Hepatocyte (in vitro differentiated cells): ENCODE results near the gene ZNF155. TPM values are rescaled to one million over a fixed set of nuclear protein-coding genes. Genes with fewer than 3 reads are reported as not detected.

Experiments used
- DNase-seq: peaks from one replicate; pipeline ENCODE4 v3.0.0-alpha.2; 2016; ENCODE audit warnings: low spot score
- H2AFZ ChIP-seq: fragments of 200-600 bp; sonication (generic); 2 replicates; pipeline ENCODE4 v1.6.0; 2016; ENCODE audit warnings: antibody characterized with exemption, mild to moderate bottlenecking
- H3K27ac ChIP-seq: fragments of 200-600 bp; sonication (generic); 2 replicates; pipeline ENCODE4 v1.5.1; 2016; ENCODE audit warnings: mild to moderate bottlenecking
- H3K27me3 ChIP-seq: fragments of 200-600 bp; sonication (generic); 2 replicates; pipeline ENCODE4 v1.6.1; 2016
- H3K36me3 ChIP-seq: fragments of 200-600 bp; sonication (generic); replicated peaks from 2 replicates; pipeline ENCODE4 v1.5.1; 2016; ENCODE audit warnings: low read depth; ENCODE audit not compliant: insufficient read depth
- H3K4me1 ChIP-seq: fragments of 200-600 bp; sonication (generic); 2 replicates; pipeline ENCODE4 v1.5.1; 2016; ENCODE audit warnings: mild to moderate bottlenecking, moderate library complexity; ENCODE audit not compliant: insufficient read depth
- H3K4me2 ChIP-seq: fragments of 200-600 bp; sonication (generic); 2 replicates; pipeline ENCODE4 v1.6.0; 2016
- H3K4me3 ChIP-seq: fragments of 200-600 bp; sonication (generic); 2 replicates; pipeline ENCODE4 v1.5.1; 2016; ENCODE audit warnings: mild to moderate bottlenecking
- H3K79me2 ChIP-seq: fragments of 200-600 bp; sonication (generic); 2 replicates; pipeline ENCODE4 v1.6.0; 2017; ENCODE audit warnings: mild to moderate bottlenecking
- H3K9me2 ChIP-seq: fragments of 200-600 bp; sonication (generic); replicated peaks from 2 replicates; pipeline ENCODE4 v1.6.0; 2017; ENCODE audit warnings: mild to moderate bottlenecking; ENCODE audit not compliant: insufficient read depth
- H3K9me3 ChIP-seq: fragments of 200-600 bp; sonication (generic); 2 replicates; pipeline ENCODE4 v1.5.1; 2016; ENCODE audit warnings: low read depth, mild to moderate bottlenecking
- H4K20me1 ChIP-seq: fragments of 200-600 bp; sonication (generic); 2 replicates; pipeline ENCODE4 v1.6.0; 2016; ENCODE audit warnings: mild to moderate bottlenecking; ENCODE audit not compliant: insufficient read depth, poor library complexity, severe bottlenecking
- CTCF ChIP-seq: fragments of 200-600 bp; sonication (generic); IDR thresholded peaks from 2 replicates; pipeline ENCODE4 v1.5.1; 2016; ENCODE audit warnings: antibody characterized with exemption, mild to moderate bottlenecking; ENCODE audit not compliant: poor library complexity
- EZH2 ChIP-seq: fragments of 200-600 bp; sonication (generic); IDR thresholded peaks from 2 replicates; pipeline ENCODE4 v1.6.1; 2016; ENCODE audit warnings: antibody characterized with exemption, mild to moderate bottlenecking, borderline replicate concordance
- EZH2phosphoT487 ChIP-seq: fragments of 200-600 bp; sonication (generic); IDR thresholded peaks from one replicate; pipeline ENCODE4 v1.6.1; 2018; ENCODE audit warnings: antibody characterized with exemption, mild to moderate bottlenecking, low read depth, moderate library complexity; ENCODE audit not compliant: unreplicated experiment, severe bottlenecking
- WGBS: methylation state at CpG from one replicate; pipeline ENCODE4 v1.1.6; 2016; ENCODE audit warnings: low lambda C conversion rate; ENCODE audit errors: missing lambda C conversion rate; 5-methylcytosine and 5-hydroxymethylcytosine counted together
- polyA plus RNA-seq: library from polyadenylated mRNA; unstranded; fragments of >200 nt; fragmentation: Nextera tagmentation; extraction: Ambion mirVana; gene quantifications from 2 replicates; pipeline ENCODE4 v1.2.1, GENCODE V29; 2016
- total RNA-seq: library from RNA; depleted of rRNA; stranded (reverse); fragments of >200 nt; gene quantifications from 2 replicates; pipeline ENCODE4 v1.2.3, GENCODE V29; 2014

The ZNF155 gene
- total and polyA plus RNA-seq, 2 experiments from 2014 or later = 3.2 to 7.2 TPM

GRCh38 chr19:43950834-43951645, 32.9 kb upstream of the ZNF155 start, which contains the start of gene ZNF221:
TSS of gene ZNF221 (plus strand) at chr19:43951228. CDS start at chr19:43962727, 11,499 bp downstream.
- H2AFZ ChIP-seq = peak within 1 kb of the TSS; percentile 93
- TF ChIP-seq CTCF = peak; percentile 58
- TF ChIP-seq EZH2 = no peak
- no peaks in the 10 kb centered on the region for H3K9me2 ChIP-seq
- no peaks in the 10 kb centered on the region for H3K36me3 ChIP-seq
- no peaks in the 10 kb centered on the region for H4K20me1 ChIP-seq
- H3K4me1 ChIP-seq = no peaks in the 10 kb centered on the region
- peak; percentile 96 for DNase-seq
- H3K4me2 ChIP-seq = peak within 1 kb of the TSS; percentile 74
- H3K27ac ChIP-seq = peak within 1 kb of the TSS; percentile 77
- H3K27me3 ChIP-seq = no peaks in the 10 kb centered on the region
- no peaks in the 10 kb centered on the region for H3K9me3 ChIP-seq
- H3K4me3 ChIP-seq = peak within 1 kb of the TSS; percentile 62
- WGBS = 1% methylated on average over 40 of the region's 40 CpGs
- H3K79me2 ChIP-seq = peaks cover 7% of the 10 kb centered on the region

GRCh38 chr19:43956827-43957226, 27.2 kb upstream of the ZNF155 start:
- Histone ChIP-seq H2AFZ (no peak overlapping the region), H3K27me3 (no peaks in the 10 kb centered on the region), H3K36me3 (no peaks in the 10 kb centered on the region), H3K27ac (no peak overlapping the region), H3K4me1 (no peaks in the 10 kb centered on the region), H3K9me3 (peaks cover 12% of the 10 kb centered on the region), H4K20me1 (no peaks in the 10 kb centered on the region), H3K9me2 (no peaks in the 10 kb centered on the region), H3K4me2 (no peak overlapping the region), H3K4me3 (no peak overlapping the region), H3K79me2 (peaks cover 9% of the 10 kb centered on the region)
- TF ChIP-seq CTCF (no peak), EZH2 (no peak), EZH2phosphoT487 (no peak)
- no peak for DNase-seq
- 93% methylated on average over 3 of the region's 3 CpGs for WGBS

- no peaks in the 10 kb centered on the region for H3K27me3 ChIP-seq
- peaks cover 22% of the 10 kb centered on the region for H3K9me3 ChIP-seq
- no peaks in the 10 kb centered on the region for H3K4me1 ChIP-seq
- no peaks in the 10 kb centered on the region for H3K9me2 ChIP-seq
- no peak overlapping the region for H3K27ac ChIP-seq
- peaks cover 2% of the 10 kb centered on the region for H3K79me2 ChIP-seq
- DNase-seq = peak; percentile 9
- no peak overlapping the region for H3K4me2 ChIP-seq
- no peaks in the 10 kb centered on the region for H3K36me3 ChIP-seq
- H4K20me1 ChIP-seq = no peaks in the 10 kb centered on the region
- 87% methylated on average over 3 of the region's 3 CpGs for WGBS
- TF ChIP-seq EZH2 = no peak
- TF ChIP-seq CTCF = no peak
- no peak for TF ChIP-seq EZH2phosphoT487
- H3K4me3 ChIP-seq = no peak overlapping the region
- H2AFZ ChIP-seq = no peak overlapping the region
Observed at GRCh38 chr19:43957891-43958290, 26.1 kb upstream of the ZNF155 start.
